ENCODE results near the gene GAMT.

The GAMT gene

GRCh38 chr19:1365319-1366269 lies 35.7 kb downstream of the GAMT start:
- DNase-seq = no peak

GRCh38 chr19:1364070-1364704 lies 37.2 kb downstream of the GAMT start:
- DNase-seq = no peak

GRCh38 chr19:1363599-1363998 lies 37.7 kb downstream of the GAMT start:
- no peak for DNase-seq

GRCh38 chr19:1362387-1363257 lies 38.7 kb downstream of the GAMT start:
- no peak for DNase-seq

- no peak for DNase-seq
These were observed 39.5 kb downstream of the GAMT start for GRCh38 chr19:1361601-1362386.

GRCh38 chr19:1360818-1361461 lies 40.4 kb downstream of the GAMT start:
- DNase-seq = peak; percentile 77

GRCh38 chr19:1360126-1360817 lies 41.1 kb downstream of the GAMT start:
- DNase-seq = no peak

GRCh38 chr19:1357531-1358109 lies 43.7 kb downstream of the GAMT start:
- DNase-seq = no peak

GRCh38 chr19:1356508-1356865 lies 44.9 kb downstream of the GAMT start:
- DNase-seq = no peak

- DNase-seq = peak; percentile 50
These were observed 45.5 kb downstream of the GAMT start for GRCh38 chr19:1355568-1356507.

- no peak for DNase-seq
These were observed 46.3 kb downstream of the GAMT start for GRCh38 chr19:1354970-1355567.

- DNase-seq = no peak
These were observed 48.2 kb downstream of the GAMT start for GRCh38 chr19:1353144-1353543.

- no peak for DNase-seq
These were observed 49.9 kb downstream of the GAMT start for GRCh38 chr19:1351381-1351851.

GRCh38 chr19:1350867-1351266 lies 50.5 kb downstream of the GAMT start:
- no peak for DNase-seq

- DNase-seq = no peak
These were observed 52.1 kb downstream of the GAMT start for GRCh38 chr19:1349211-1349610.
